DMS153 treated with DMSO at 0.1 percent for 48 hours (cell line): Measurements from ENCODE around the gene PDE2A.

ENCODE experiments used
- DNase-seq: peaks from one replicate; lab custom pipeline; 2025; ENCODE audit not compliant: unreplicated experiment; lab: John Stamatoyannopoulos, UW

Gene PDE2A

DNA sequence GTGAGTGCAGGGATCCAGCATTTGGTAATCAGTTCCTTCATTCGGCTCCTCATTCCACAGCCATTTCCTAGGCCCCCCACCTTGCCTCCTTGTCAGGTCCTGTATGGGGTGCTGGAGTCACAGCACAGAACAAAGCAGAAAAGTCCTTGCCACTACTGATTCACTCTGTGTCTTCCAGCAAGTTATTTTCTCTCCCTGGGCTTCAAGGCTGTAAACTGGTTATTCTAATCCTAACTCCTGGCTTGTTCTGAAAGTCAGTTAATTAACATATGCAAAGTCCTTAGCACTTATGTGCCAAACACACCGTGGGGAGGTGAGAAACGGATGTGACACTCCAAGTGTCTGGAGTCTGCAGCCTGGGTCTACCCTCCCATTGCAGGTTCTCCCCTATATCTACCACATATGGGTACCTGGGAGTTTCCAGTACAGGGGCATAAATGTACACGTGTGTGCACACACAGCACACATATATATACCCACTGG is 30.6 kb upstream of the PDE2A start:
- no peak for DNase-seq

- no peak for DNase-seq
Observed at GRCh38 chr11:72704028-72704782, 30.0 kb upstream of the PDE2A start.

- no peak for DNase-seq
Observed at GRCh38 chr11:72703267-72704008, 29.2 kb upstream of the PDE2A start.

- DNase-seq = no peak
Observed at GRCh38 chr11:72702577-72703241, 28.5 kb upstream of the PDE2A start.

DNA sequence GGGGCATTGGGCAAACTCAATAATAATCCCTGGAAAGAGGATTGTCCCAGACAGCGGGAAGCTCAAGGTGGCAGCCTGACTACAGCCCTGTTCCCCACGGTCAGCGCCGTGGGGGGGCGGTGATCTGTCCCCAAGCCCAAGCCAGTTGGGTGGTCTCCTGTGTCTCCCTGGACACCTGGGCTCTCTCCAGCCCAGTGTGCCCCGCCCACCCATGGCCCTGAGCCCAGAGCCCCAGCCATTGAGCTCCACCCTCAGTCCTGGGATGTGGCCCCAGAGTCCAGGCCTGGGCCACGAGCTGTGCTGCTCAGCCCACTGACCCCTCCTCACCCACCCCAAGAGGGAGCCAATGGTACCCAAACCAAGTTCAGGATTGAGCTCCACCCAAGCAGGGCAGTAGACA is 27.9 kb upstream of the PDE2A start:
- DNase-seq = no peak

- no peak for DNase-seq
Observed at GRCh38 chr11:72701466-72701865, 27.2 kb upstream of the PDE2A start.

DNA sequence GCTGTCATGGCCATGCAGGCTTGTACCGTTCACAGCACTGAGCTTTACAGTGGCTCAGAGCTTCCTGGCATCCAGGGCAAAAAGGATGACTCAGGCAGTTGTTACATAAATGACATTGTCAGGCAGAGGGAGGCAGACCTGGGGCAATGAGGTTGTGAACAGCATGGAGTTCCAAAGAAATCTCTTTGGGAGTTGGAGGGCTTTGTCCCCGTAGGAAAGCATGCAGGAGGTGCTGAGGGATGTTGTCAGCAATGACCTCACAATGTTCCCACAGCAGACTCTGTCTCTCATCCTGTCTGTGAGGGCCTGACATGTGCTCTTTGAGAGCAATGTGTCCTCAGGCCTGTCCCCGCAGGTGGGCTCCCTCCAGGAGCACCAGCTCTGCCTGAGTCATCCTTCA is 25.9 kb upstream of the PDE2A start:
- no peak for DNase-seq

DNA sequence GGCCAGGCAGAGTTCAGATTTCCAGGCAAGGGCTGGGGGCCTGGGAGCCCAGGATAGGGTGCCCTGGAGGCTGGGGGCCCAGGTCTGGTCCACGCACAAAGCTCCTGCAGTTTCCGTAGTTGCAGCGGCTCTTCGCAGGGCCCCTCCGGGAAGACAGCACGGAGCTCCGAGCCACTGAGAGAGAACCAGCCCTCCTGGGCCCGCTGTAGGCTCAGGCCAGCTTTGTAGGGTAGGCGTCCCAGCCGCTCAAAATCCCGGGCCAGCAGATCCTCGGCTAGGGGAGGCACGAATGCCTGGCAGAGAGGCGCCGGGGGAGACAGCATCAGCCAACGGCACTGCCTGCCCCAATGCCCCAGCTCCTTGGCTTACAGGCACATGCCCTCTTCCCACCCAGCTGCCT is 23.6 kb upstream of the PDE2A start:
- no peak for DNase-seq

DNA sequence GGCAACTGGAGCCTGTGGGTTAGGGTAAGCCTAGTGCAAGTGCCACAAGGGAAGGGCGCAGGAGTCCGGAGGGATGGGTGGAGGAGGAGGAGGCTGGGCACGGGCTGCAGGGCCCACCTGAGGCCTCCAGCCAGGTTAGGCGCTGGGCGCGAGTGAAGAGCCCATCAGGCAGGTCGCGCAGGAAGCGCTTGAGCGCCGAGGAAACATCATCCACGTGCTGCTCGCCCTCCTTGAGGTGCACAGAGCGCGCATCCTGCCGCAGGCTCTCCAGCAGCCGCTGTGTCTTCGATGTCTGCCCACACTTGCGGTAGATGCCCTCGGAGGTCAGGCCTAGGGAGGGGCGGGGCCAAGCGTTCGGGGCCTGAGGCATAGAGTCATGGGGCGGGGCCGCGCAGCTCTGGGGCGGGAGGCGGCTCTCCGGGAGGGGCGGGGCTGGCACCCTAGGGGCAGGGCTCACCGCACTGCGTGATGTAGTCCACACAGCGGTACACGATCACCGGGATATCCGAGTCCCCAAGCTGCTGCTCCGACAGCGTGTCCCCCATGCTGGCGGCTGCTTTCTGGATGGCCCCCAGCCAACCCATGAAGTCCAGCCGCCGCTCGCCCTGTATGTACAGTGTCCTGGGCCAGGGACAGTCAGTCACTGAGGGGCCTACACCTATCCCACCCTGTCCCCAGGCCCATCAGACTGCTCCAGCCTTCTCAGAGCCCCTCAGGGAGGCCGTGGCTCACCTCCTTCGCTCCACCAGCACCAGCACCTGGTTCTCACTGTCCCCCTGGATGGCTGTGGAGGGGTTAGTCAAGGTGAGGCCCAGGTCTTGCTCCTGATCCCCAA is 22.9 kb upstream of the PDE2A start:
- no peak for DNase-seq

GRCh38 chr11:72695354-72695753 is 21.1 kb upstream of the PDE2A start:
- DNase-seq = no peak

DNA sequence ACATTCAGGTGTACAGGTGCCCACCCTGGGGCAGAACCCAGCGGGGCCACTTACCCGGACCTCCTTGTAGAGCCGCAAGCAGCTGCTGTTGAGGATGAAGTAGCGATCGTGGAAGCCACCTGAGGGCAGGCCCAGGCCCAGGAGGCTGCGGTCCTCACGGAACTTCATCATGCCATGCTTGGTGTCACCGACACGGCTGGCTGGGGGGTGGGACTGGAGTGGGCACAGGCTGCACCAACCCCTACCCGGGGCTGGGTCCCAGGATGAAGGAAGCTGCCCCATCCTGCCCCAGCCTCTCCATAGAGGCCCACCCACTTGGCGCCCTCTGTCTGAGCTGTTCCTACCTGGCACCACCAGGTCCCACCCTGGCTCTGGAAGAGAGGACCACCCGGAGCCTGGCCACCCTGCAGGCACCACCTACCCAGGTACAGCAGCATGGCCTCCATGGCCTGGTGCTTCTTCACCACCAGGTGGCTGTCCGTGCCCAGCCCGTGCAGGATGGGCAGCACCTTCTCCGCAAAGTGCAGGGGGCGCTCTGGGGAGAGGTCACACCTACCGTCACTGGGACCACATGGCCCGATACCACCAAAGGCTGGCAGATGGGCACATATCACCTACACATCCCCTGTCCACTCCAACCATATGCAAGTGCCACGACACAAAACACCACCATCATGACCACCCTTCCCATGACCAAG is 19.2 kb upstream of the PDE2A start:
- DNase-seq = no peak

- no peak for DNase-seq
Observed at GRCh38 chr11:72692498-72693237, 18.4 kb upstream of the PDE2A start.

- no peak for DNase-seq
Observed at GRCh38 chr11:72690166-72690565, 15.9 kb upstream of the PDE2A start.

DNA sequence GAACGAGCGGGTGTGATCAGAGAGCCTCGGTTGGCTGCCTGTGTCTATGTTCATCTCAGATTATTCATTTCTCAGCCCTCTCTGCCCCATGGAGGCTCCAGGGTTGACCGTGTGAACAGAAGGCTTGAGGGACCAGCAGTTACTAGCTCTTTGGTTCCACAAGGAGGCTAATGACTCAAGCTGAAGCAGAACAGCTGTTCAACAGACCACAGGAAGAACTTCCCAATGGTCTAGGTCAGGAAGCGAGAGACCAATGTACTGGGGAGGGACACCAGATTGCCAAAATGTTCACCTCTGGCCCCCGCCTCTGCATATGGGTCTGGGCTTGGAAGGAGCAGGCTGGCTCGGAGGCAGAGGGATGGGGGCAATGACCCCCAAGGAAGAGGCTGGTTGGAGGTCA is 14.7 kb upstream of the PDE2A start:
- DNase-seq = no peak

- no peak for DNase-seq
Observed at GRCh38 chr11:72688486-72688885, 14.3 kb upstream of the PDE2A start.

DNA sequence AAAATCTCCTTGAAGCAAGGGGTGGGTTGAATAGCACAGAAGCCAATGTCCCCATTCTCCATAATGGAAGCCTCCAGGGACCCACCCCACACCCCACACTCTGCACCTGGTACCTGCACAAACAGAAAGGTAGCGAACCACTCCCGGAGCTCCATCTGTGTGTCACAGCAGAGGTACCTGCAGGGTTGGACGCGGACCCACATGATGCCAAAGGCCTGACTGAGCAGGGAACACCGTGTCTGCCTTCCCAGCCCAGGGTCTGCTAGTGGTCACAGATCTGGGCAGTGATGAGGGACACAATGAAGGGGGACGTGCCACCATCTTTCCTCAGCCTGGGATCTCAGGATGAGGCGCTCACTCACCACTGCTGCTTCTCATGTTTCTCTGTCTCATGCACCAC is 13.1 kb upstream of the PDE2A start:
- DNase-seq = no peak

DNA sequence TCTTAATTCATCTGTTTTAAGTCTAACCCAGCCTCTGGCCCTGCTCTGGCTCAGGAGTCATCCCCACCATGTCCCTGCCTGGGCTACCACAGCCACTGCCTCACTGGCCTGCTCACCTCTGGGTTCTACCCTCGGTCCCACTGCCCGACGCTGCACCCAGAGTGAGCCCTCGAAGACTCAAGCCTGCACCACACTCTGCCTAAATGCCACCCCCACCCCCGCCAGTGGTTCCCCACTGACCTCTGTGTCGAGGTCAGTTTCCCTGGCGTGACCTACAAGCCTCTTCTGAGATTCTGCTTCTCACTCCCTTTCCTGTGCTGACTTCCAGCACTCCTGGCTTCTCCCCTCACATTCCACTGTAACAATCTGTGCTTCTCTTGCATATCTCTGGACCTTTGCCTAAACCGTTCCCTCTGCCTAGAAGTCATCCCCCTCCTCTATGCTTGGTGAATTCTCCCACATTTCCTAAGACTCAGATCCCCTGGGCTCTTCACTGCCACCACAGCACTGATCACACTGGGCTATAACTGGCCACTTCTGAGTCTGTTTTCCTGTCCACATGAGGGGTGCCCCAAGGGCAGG is 12.5 kb upstream of the PDE2A start:
- no peak for DNase-seq

DNA sequence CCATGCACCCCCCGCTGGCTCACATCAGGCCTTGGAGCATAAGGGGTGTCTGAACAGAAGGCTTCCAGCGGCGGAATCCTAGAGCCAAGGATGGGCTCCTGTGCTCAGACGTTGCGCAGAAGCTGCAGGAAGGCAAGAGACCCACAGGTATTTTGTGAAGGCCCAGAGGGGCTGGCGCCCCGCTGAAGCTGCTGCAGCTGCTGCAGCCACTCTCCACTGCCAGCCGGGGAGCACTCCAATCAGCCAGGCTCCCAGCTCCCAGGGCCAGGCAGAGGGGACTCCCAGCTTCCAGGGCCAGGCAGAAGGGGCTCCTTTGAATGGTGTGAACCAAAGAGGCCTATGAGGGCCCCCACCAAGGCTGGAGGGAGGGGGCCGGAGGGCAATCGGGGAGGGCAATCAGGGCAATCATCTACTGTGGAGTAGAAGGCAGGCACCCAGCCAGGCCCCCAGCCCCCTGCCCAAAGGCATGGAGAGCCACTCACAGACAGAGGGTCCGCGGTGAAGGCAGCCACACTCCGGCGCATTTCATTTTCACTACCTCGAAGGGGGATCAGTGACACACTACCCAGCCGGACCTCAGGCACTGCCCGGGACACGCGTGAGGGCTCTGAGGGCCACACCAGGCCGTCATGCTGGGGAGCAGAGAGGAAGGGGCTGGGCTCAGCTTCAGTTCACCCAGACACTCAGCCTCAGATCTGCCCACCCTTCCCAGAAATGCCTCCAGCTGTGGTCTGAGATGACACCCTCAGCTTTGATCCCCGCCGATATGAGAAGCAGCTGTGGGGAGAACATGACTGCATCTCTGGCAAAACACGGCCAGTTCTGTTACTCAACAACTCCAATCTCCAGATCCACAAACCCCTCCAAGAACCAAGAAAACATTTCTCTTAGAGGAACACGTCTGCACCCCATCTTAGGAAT is 11.6 kb upstream of the PDE2A start:
- DNase-seq = no peak
